A549 (cell line): ENCODE data around the gene UBAP1L. TPM values are rescaled to one million over a fixed set of nuclear protein-coding genes. Genes with fewer than 3 reads are reported as not detected.
A peak's percentile ranks its signal among the peaks of the same experiment; 100 is the strongest.

Source experiments
- ATAC-seq, 2 experiments: fragments of 200-7000 bp in 1 of 2; fragments of >200 bp in 1 of 2; cut with Nextera tagmentation in 1 of 2; cut with Tn5 transposase in 1 of 2; 3 replicates each; pipeline versions ENCODE4 v1.8.0 to v1.9.1; 2018 to 2020; ENCODE audit warnings: mild to moderate bottlenecking in 1 of 2, moderate library complexity in 1 of 2
- CTCF ChIA-PET: fragments of 300-600 bp; sonication (Branson Sonifier 250); formaldehyde crosslinking; extraction: SDS; loops from one replicate; lab custom pipeline; 2021; ENCODE audit warnings: antibody characterized with exemption, inconsistent platforms; lab: Yijun Ruan, JAX
- POLR2A ChIA-PET: fragments of 350-600 bp; formaldehyde crosslinking; extraction: SDS; loops from one replicate; lab custom pipeline; 2021; ENCODE audit warnings: antibody characterized with exemption, inconsistent platforms; lab: Yijun Ruan, JAX
- DNase-seq, 2 experiments: peaks; one replicate each; pipeline versions ENCODE4 v3.0.0 to v3.0.0-alpha.2; 2011 to 2016; ENCODE audit warnings: low read depth in 1 of 2, low spot score in 1 of 2
- FAIRE-seq: peaks from 2 replicates; lab custom pipeline; 2011; peaks lifted over from hg19 to GRCh38; lab: Jason Lieb, UNC
- H3K27ac ChIP-seq, 2 experiments: fragments of >200 bp; sonication (Bioruptor Twin); formaldehyde crosslinking; 3 replicates each; pipeline ENCODE4 v1.5.1; 2016 to 2017
- H3K4me1 ChIP-seq: fragments of >200 bp; sonication (Bioruptor Twin); formaldehyde crosslinking; 3 replicates; pipeline ENCODE4 v1.6.1; 2016
- H3K4me2 ChIP-seq: fragments of >200 bp; sonication (Bioruptor Twin); formaldehyde crosslinking; 3 replicates; pipeline ENCODE4 v1.6.1; 2016
- H3K4me3 ChIP-seq: fragments of >200 bp; sonication (Bioruptor Twin); formaldehyde crosslinking; 3 replicates; pipeline ENCODE4 v1.5.1; 2016
- H3K9me3 ChIP-seq: fragments of >200 bp; sonication (Bioruptor Twin); formaldehyde crosslinking; 3 replicates; pipeline ENCODE4 v1.6.1; 2016
- ATOH8 ChIP-seq: fragments of 250-450 bp; sonication (Bioruptor Pico); IDR thresholded peaks from 2 replicates; pipeline ENCODE4 v1.5.0; 2020; ENCODE audit warnings: low read depth, mild to moderate bottlenecking, moderate library complexity
- CHD4 ChIP-seq: fragments of 200-600 bp; sonication (generic); IDR thresholded peaks from 2 replicates; pipeline ENCODE4 v1.6.1; 2016; ENCODE audit warnings: antibody characterized with exemption, mild to moderate bottlenecking, borderline replicate concordance
- E2F6 ChIP-seq: IDR thresholded peaks from 2 replicates; pipeline ENCODE4 v1.6.1; 2012; ENCODE audit warnings: low read depth, borderline replicate concordance
- EP300 ChIP-seq, 2 experiments: fragments of >200 bp; sonication (Bioruptor Twin); formaldehyde crosslinking; IDR thresholded peaks; 2 replicates in 1 of 2; 3 replicates in 1 of 2; pipeline ENCODE4 v1.6.1; 2016 to 2017
- FOXS1 ChIP-seq: fragments of 250-450 bp; sonication (Bioruptor Pico); IDR thresholded peaks from 2 replicates; pipeline ENCODE4 v1.5.0; 2020; ENCODE audit warnings: mild to moderate bottlenecking, moderate library complexity
- GATA3 ChIP-seq: IDR thresholded peaks from 2 replicates; pipeline ENCODE4 v1.6.1; 2012; ENCODE audit warnings: borderline replicate concordance
- HOXB13 ChIP-seq: fragments of 250-450 bp; sonication (Bioruptor Pico); IDR thresholded peaks from 2 replicates; pipeline ENCODE4 v1.5.0; 2020; ENCODE audit warnings: low read depth, mild to moderate bottlenecking, moderate library complexity
- HOXB5 ChIP-seq: fragments of 250-450 bp; sonication (Bioruptor Pico); IDR thresholded peaks from 2 replicates; pipeline ENCODE4 v1.5.0; 2020; ENCODE audit warnings: mild to moderate bottlenecking, moderate library complexity
- KDM5A ChIP-seq: fragments of 200-600 bp; sonication (generic); IDR thresholded peaks from 2 replicates; pipeline ENCODE4 v1.6.1; 2016; ENCODE audit warnings: antibody characterized with exemption, mild to moderate bottlenecking
- MAFK ChIP-seq: fragments of 450-650 bp; IDR thresholded peaks from 2 replicates; pipeline ENCODE4 v1.6.1; 2014; ENCODE audit not compliant: partially characterized antibody
- MAX ChIP-seq: IDR thresholded peaks from 2 replicates; pipeline ENCODE4 v1.6.1; 2012
- MAZ ChIP-seq: fragments of 150-350 bp; IDR thresholded peaks from 2 replicates; pipeline ENCODE4 v1.6.1; 2014; ENCODE audit warnings: antibody characterized with exemption, low read depth, low read length, borderline replicate concordance
- MYC ChIP-seq: IDR thresholded peaks from 2 replicates; pipeline ENCODE4 v1.6.1; 2012; ENCODE audit warnings: mild to moderate bottlenecking, inconsistent platforms, low read length, improper control_type of control experiment, borderline replicate concordance
- NR3C1 ChIP-seq: fragments of >200 bp; sonication (Bioruptor Twin); formaldehyde crosslinking; IDR thresholded peaks from 3 replicates; pipeline ENCODE4 v1.6.1; 2017
- PHF8 ChIP-seq: fragments of 200-600 bp; sonication (generic); IDR thresholded peaks from 2 replicates; pipeline ENCODE4 v1.6.1; 2016; ENCODE audit warnings: low read depth, mild to moderate bottlenecking, antibody characterized with exemption, moderate library complexity, borderline replicate concordance
- POLR2A ChIP-seq: IDR thresholded peaks from 2 replicates; pipeline ENCODE4 v1.6.1; 2012; ENCODE audit warnings: mild to moderate bottlenecking, low read length
- RAD21 ChIP-seq, 2 experiments: fragments of >200 bp in 1 of 2; sonication (Bioruptor Twin) in 1 of 2; formaldehyde crosslinking in 1 of 2; IDR thresholded peaks in 1 of 2; conservative IDR thresholded peaks in 1 of 2; 2 replicates in 1 of 2; 3 replicates in 1 of 2; pipeline ENCODE4 v1.6.1; 2012 to 2018; ENCODE audit warnings: inconsistent platforms in 1 of 2
- SMC3 ChIP-seq: fragments of >200 bp; sonication (Bioruptor Twin); formaldehyde crosslinking; IDR thresholded peaks from 3 replicates; pipeline ENCODE4 v1.6.1; 2018; ENCODE audit warnings: inconsistent platforms
- SREBF2 ChIP-seq: fragments of 450-650 bp; IDR thresholded peaks from 2 replicates; pipeline ENCODE4 v1.6.1; 2014; ENCODE audit warnings: mild to moderate bottlenecking, moderate library complexity
- TP53 ChIP-seq: fragments of 250-450 bp; sonication (Bioruptor Pico); IDR thresholded peaks from 2 replicates; pipeline ENCODE4 v1.5.0; 2021; ENCODE audit warnings: mild to moderate bottlenecking, moderate library complexity
- ZFP36 ChIP-seq: fragments of 450-650 bp; IDR thresholded peaks from 2 replicates; pipeline ENCODE4 v1.6.1; 2014; ENCODE audit warnings: borderline replicate concordance; ENCODE audit not compliant: partially characterized antibody
- ZSCAN20 ChIP-seq: fragments of 250-450 bp; sonication (Bioruptor Pico); IDR thresholded peaks from 2 replicates; pipeline ENCODE4 v1.8.0; 2022; ENCODE audit warnings: mild to moderate bottlenecking, moderate library complexity
- WGBS: methylation state at CpG from one replicate; pipeline ENCODE4 v1.1.6; 2017; ENCODE audit errors: missing lambda C conversion rate; 5-methylcytosine and 5-hydroxymethylcytosine counted together
- polyA plus RNA-seq, 4 experiments: library from polyadenylated mRNA; depleted of rRNA in 3 of 4; stranded (reverse); fragments of >200 nt; fragmentation: RNase III in 1 of 4; extraction: RNeasy Plus Mini Kit Qiagen cat#74134 plus additional on column Dnase treatment in 1 of 4; gene quantifications; 2 replicates in 3 of 4; 3 replicates in 1 of 4; pipeline ENCODE4 v1.2.3, GENCODE V29; 2011 to 2017
- TF ChIP-seq, protein P1 (sequence below): fragments of >200 bp; sonication (Bioruptor Twin); formaldehyde crosslinking; IDR thresholded peaks from 3 replicates; pipeline ENCODE4 v1.5.1; 2016
- TF ChIP-seq, protein P2 (sequence below): fragments of 250-450 bp; sonication (Bioruptor Pico); IDR thresholded peaks from 2 replicates; pipeline ENCODE4 v1.5.0; 2021; ENCODE audit warnings: mild to moderate bottlenecking, moderate library complexity, borderline replicate concordance

UBAP1L gene
- polyA plus RNA-seq, 2 of the 4 experiments (the other 2 are of a cell fraction), result 0.84 to 0.87 TPM

GRCh38 chr15:65079580-65079979 is 35.4 kb downstream of the UBAP1L start:
- CTCF ChIA-PET, result interaction anchor here (1.9 to 32.9 kb wide), 8 partner anchors 22 to 348 kb away, joined by 5 to 1280 read pairs (median 16); partner anchors contain the start of genes MTFMT, RASL12, SLC51B and UBAP1L

DNA sequence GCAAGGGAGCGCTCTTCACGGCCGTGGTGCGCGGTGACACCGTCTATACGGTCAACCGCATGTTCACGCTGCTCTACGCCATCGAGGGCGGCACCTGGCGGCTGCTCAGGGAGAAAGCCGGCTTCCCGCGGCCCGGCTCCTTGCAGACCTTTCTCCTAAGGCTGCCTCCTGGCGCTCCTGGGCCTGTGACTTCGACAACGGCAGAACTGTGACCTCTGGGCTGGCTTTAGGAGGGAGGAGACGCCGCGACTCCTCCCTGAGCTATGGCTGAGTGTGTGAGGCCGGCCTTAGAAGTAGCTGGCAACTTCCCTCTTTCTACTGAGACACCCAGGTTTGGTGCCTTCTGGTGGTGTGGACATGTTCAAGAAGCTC is 37.0 kb downstream of the UBAP1L start:
- H3K4me1 ChIP-seq, result peaks cover 7% of the 10 kb centered on the region; the same call in 1 of the 3 replicates
- H3K27ac ChIP-seq, result peak overlapping the region; percentile 17 to 65; a peak in 5 of 6 replicates
- H3K9me3 ChIP-seq, result no peaks in the 10 kb centered on the region
- POLR2A ChIA-PET, result no interaction called here
- DNase-seq (peak; percentile 91 to 92), ATAC-seq (peak; percentile 93 to 98), FAIRE-seq (no peak)
- no peak overlapping the region for H3K4me3 ChIP-seq
- peak overlapping the region; percentile 62 for H3K4me2 ChIP-seq
- WGBS, result 1% methylated on average over 11 of the region's 24 CpGs
- TF ChIP-seq MYC (peak; percentile 67; the same call in 1 of the 2 replicates), SMC3 (peak; percentile 100), TP53 (CRISPR knock-in tag) (0 out of 2 replicates have a peak, but pooled peaks have one; percentile 44), E2F6 (peak; percentile 93), HOXB5 (CRISPR knock-in tag) (peak; percentile 80; the same call in 1 of the 2 replicates), GATA3 (no peak), POLR2A (no peak), MAZ (no peak), ZSCAN20 (no peak), NR3C1 (no peak), MAX (peak; percentile 98), EP300 (IDR thresholded peaks at IDR 0.05) (no peak), HOXB13 (CRISPR knock-in tag) (no peak), ZFP36 (no peak), ATOH8 (CRISPR knock-in tag) (peak; percentile 51; the same call in 1 of the 2 replicates), CHD4 (no peak), FOXS1 (CRISPR knock-in tag) (no peak), RAD21 (conservative IDR thresholded peaks at IDR 0.05 in 1 of 2, IDR thresholded peaks at IDR 0.05 in 1 of 2) (peak; percentile 84 to 95), SREBF2 (no peak), KDM5A (no peak), PHF8 (no peak)
- TF ChIP-seq, protein P1, sequence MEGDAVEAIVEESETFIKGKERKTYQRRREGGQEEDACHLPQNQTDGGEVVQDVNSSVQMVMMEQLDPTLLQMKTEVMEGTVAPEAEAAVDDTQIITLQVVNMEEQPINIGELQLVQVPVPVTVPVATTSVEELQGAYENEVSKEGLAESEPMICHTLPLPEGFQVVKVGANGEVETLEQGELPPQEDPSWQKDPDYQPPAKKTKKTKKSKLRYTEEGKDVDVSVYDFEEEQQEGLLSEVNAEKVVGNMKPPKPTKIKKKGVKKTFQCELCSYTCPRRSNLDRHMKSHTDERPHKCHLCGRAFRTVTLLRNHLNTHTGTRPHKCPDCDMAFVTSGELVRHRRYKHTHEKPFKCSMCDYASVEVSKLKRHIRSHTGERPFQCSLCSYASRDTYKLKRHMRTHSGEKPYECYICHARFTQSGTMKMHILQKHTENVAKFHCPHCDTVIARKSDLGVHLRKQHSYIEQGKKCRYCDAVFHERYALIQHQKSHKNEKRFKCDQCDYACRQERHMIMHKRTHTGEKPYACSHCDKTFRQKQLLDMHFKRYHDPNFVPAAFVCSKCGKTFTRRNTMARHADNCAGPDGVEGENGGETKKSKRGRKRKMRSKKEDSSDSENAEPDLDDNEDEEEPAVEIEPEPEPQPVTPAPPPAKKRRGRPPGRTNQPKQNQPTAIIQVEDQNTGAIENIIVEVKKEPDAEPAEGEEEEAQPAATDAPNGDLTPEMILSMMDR, result peak; percentile 93
- TF ChIP-seq, protein P2, sequence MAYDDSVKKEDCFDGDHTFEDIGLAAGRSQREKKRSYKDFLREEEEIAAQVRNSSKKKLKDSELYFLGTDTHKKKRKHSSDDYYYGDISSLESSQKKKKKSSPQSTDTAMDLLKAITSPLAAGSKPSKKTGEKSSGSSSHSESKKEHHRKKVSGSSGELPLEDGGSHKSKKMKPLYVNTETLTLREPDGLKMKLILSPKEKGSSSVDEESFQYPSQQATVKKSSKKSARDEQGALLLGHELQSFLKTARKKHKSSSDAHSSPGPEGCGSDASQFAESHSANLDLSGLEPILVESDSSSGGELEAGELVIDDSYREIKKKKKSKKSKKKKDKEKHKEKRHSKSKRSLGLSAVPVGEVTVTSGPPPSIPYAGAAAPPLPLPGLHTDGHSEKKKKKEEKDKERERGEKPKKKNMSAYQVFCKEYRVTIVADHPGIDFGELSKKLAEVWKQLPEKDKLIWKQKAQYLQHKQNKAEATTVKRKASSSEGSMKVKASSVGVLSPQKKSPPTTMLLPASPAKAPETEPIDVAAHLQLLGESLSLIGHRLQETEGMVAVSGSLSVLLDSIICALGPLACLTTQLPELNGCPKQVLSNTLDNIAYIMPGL (CRISPR knock-in tag), result 0 out of 2 replicates have a peak, but pooled peaks have one; percentile 31
- TF ChIP-seq, all 56 proteins: peak for 10
- CTCF ChIA-PET, result interaction anchor here (0.5 to 32.9 kb wide), 40 partner anchors 8 to 638 kb away, joined by 3 to 1280 read pairs (median 5); partner anchors contain the start of genes MTFMT, PARP16, RASL12 and SLC51B

More at GRCh38 chr15:65079580-65079979, 35.4 kb downstream of the UBAP1L start:
- H3K4me3 ChIP-seq, result no peak overlapping the region
- TF ChIP-seq MAFK (peak; percentile 80), GATA3 (no peak)
- POLR2A ChIA-PET, result no interaction called here
- H3K4me1 ChIP-seq, result peaks cover 7% of the 10 kb centered on the region; the same call in 1 of the 3 replicates
- ATAC-seq (no peak), DNase-seq (no peak), FAIRE-seq (no peak)
- no peaks in the 10 kb centered on the region for H3K9me3 ChIP-seq
- no peak overlapping the region for H3K27ac ChIP-seq
- no peak overlapping the region for H3K4me2 ChIP-seq
- 92% methylated on average over 4 of the region's 5 CpGs for WGBS
